T1000 (cell line): ENCODE results near the gene INPP1.
"Not testable (repeated sequence)": the region's sequence is repeated elsewhere in the genome, so short reads cannot be mapped to it uniquely, and the experiment has no call there.

Source experiments
- DNase-seq: peaks from one replicate; lab custom pipeline; 2025; ENCODE audit warnings: mixed read lengths; lab: John Stamatoyannopoulos, UW

INPP1 gene

GRCh38 chr2:190343536-190344275 is at the start of gene INPP1:
INPP1 (plus strand) TSS chr2:190343589; CDS start chr2:190360103, 16,514 bp downstream.
- DNase-seq, result peak; percentile 51

GRCh38 chr2:190297880-190298279 is 45.5 kb upstream of the INPP1 start:
- DNase-seq, result not testable (repeated sequence)

GRCh38 chr2:190301032-190301431 is 42.4 kb upstream of the INPP1 start:
- DNase-seq, result no peak

GRCh38 chr2:190302052-190302451 is 41.3 kb upstream of the INPP1 start:
- DNase-seq, result no peak

DNA sequence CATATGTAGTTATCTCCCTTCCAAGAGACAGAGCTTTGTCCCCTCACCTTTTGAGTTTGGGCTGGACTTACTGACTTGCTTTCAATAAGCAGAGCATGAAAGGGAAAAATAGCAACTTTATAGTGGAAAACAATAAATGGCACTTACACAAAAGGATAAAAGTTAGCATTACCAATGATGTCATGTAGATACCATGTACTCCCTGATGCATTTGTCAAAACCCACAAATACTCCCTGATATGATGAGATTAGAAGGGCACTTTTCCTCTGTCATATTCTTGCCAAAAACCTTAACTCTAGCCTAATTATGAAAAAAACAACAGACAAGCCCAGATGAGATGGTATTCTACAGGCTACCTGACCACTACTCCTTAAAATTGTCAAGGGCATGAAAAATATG is 39.7 kb upstream of the INPP1 start:
- no peak for DNase-seq

GRCh38 chr2:190304404-190304803 is 39.0 kb upstream of the INPP1 start:
- no peak for DNase-seq

DNA sequence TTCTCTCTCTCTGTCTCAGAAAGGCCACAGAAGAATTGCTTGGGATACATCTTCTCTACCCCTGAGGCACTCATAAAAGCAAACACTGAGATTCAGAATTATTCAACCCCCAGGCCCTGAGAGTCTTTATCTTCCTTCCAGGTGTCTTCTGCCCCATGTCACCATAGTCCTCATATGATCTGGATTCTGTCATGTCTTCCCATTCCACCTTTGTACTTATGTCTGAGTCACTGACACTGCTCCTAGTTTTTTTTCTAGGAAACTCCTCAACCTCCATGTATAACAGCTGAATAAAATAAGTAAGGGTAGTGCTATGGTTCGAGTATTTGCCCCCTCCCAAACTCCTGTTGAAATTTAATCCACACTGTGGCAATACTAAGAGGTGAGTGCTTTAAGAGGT is 35.4 kb upstream of the INPP1 start:
- DNase-seq, result no peak

- DNase-seq, result no peak
These were observed 31.3 kb upstream of the INPP1 start for GRCh38 chr2:190311893-190312634.

DNA sequence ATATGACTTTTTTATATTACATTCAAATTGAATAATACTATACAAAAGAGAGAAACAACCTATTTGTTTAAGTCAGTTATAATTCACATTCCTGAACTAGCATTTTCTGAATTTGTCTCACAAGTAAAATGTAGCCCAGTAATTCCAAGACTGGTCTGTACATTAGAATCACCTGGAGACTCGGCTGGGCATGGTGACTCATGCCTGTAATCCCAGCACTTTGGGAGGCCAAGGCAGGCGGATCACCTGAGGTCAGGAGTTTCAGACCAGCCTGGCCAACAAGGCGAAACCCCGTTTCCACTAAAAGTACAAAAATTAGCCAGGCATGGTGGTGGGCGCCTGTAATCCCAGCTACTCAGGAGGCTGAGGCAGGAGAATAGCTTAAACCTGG is 30.8 kb upstream of the INPP1 start:
- DNase-seq, result not testable (repeated sequence)

DNA sequence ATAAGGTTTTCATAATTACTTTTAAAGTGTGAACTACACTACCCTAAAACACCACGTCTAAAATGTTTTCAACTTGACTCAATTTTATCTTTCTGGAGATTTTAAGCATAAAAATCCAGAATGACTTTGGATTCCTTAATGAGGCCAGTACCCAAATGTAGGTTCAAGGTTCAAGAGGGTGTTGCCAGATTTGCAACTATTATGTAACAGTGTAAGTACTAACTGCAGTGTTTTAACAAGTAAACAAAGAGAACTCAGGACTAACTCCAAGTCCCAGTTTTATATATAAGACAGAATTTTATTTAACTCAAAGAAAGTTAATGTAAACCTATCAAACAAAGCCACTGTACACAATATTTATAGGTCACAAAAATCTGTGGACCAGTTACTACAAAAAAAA is 29.5 kb upstream of the INPP1 start:
- DNase-seq, result no peak

DNA sequence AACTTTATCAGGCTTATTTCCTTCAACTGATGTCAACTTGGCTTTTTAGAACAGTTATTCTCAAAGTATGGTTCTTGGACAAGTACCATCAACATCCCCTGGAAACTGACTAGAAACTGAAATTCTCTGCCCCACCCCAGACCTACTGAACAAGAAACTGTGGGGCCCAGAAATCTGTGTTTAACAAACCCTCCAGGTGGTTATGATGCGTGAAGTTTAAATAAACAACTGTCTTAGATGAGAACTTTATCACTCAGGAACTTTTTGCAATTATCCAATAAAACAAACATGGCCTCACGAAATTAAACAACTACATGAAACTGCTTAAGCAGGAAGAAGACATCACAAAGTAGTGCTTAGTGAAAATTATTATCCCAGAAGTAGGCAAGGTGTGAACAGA is 28.1 kb upstream of the INPP1 start:
- no peak for DNase-seq

DNA sequence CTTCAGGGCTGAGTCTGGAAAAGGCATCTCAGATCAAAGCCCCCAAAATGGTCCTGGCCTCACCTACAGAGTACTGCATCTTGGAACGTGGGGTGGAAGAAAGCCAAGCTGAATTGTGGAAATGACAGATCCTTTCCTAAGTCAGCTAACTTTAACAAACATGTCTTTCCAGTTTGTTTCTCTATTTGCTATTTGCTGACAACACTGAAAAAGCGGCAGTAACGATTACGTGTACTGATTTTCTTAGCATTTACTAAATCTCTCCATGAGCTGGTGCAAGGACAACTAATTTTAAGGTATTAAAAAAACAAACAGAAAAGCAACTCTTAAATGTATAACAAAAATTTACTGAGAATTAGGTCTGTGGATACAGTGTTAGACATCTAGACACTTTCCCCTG is 24.9 kb upstream of the INPP1 start:
- no peak for DNase-seq

- no peak for DNase-seq
These were observed 24.3 kb upstream of the INPP1 start for GRCh38 chr2:190318931-190319554.

- DNase-seq, result peak; percentile 97
These were observed 23.6 kb upstream of the INPP1 start, which contains the start of gene HIBCH for GRCh38 chr2:190319555-190320498. HIBCH (minus strand) TSS chr2:190319826; CDS start chr2:190319750, 76 bp downstream.

GRCh38 chr2:190320696-190321095 is 22.7 kb upstream of the INPP1 start:
- DNase-seq, result no peak

DNA sequence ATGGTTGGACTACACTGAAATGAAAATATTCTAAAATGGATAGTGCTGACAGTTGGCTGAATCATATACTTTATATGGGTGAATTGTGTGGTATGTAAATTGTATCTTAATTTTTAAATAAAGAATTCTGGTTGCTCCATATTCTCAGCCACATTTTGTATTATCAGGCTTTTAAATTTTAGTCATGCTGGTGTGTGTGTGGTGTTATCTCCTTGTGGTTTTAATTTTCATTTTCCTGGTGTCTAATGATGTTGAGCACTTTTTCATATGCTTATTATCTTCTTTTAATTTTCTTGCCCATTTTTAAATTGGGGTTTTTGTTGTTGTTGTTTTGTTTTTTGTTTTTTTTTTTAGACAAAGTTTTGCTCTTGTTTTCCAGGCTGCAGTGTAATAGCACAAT is 20.0 kb upstream of the INPP1 start:
- no peak for DNase-seq

DNA sequence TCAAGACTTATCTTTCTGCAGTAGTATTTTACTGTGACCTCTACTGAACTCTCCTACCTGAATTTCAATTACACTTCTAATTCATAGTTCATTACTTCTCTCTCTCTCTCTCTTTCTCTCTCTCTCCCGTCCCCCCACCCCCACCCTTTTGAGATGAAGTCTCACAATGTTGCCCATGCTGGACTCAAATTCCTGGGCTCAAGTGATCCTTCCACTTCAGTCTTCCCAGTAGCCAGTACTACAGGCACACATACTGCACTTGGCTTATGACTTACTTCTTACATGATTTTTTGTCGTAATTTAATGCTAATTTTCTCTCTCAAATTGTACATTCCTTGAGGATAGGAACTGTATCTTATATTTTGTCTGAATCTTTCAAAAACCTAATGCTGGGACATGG is 17.8 kb upstream of the INPP1 start:
- DNase-seq, result no peak

DNA sequence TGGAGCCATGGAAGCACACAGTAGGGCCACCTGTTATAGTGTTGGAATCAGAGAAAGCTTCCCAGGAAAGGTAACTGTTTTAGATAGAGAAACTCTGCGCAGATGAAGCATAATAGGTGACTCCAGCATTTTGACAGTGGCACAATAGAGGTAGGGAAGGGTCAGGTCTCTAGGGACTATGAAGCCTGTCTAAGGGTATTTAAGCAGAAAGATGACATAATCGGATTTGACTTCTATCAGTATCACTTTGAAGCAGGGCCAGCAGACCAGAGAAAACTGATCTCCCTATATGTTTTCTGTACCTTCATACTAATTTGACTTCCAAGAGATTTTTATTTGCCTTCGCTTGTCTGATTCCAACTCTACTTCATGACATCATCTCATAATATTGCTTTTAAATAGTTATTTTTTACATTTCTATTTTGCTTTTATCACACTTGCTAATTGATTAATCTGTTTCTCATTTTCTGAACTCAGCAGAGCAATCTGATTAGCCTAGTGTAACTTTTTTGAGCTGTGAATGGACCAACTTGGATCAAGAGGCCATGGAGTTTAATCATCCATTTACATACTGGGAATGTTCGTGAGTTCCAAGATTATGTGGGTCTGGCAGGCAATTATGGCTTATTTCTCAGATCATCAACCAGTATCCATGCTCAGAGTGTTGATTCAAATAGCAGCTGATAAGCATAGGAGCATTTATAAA is 15.4 kb upstream of the INPP1 start:
- DNase-seq, result no peak

DNA sequence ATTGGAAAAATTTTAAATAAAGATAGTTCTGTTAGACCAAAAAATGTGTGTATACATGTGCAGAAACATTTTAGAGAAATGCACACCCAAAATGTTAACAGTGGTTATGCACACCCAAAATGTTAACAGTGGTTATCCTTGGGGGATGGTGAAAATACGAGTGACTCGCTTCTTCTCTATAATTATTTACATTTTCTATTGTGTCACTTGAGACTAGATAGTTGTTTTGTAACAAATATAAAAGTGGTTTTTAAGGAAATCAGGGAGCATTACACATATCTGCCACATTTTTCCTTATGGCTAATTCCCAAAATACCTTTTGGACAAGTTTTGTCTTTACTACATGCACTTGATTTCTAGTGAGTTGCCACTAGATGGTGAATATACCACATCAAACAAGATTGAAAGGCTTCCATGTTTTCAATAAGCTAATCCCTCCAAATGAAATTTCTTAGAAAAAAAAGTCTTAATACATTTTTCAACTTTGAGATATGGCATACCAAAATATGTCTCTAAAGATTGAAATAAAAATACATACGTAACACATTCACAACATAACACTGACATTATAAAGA is 14.7 kb upstream of the INPP1 start:
- DNase-seq, result no peak

DNA sequence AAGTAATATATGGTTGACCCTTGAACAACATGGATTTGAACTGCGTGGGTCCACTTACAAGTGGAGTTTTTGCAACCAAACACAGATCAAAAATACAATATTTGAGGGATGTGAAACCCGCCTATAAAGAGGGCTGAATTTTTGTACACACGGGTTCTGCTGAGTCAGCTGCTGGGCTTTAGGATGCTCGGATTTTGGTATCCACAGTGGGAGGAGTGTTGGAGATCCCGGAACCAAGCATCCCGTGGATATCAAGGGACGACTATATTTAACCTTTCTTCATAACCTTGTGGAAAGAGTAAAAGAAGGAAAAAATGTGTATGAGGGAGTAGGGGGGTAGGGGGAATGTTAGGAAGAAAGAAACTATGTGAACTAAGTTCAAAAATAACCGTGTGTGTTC is 10.0 kb upstream of the INPP1 start:
- DNase-seq, result no peak

DNA sequence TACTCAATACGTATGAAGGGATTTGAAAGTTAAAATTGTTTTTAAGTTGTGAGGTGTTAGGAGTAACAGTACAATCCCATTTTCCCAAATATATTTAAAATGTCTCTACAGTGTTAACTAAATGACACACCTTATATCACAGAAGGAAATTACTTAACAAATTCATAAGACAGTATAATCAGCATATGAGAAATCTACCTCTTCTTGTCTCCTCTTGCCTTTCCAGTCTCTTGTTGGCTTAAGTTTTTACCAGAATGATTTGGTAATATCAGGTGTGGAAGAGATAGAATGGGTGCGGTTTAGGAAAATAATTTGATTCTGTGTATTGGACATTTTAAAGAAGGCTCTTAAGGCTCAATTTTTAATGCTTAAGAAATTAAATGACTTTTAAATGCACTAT is 9.5 kb upstream of the INPP1 start:
- DNase-seq, result no peak
